ENCODE data around the gene MAST4.
"Not testable (repeated sequence)": the region's sequence is repeated elsewhere in the genome, so short reads cannot be mapped to it uniquely, and the experiment has no call there.

The MAST4 gene

GRCh38 chr5:66744040-66744439 lies 147.8 kb downstream of the MAST4 start:
- no peak for DNase-seq (ENCODE audit: low spot score)

GRCh38 chr5:66745297-66745696 lies 149.1 kb downstream of the MAST4 start:
- no peak for DNase-seq (ENCODE audit: low spot score)

GRCh38 chr5:66747607-66748006 lies 151.4 kb downstream of the MAST4 start:
- no peak for DNase-seq (ENCODE audit: low spot score)

- DNase-seq (ENCODE audit: low spot score), result not testable (repeated sequence)
Observed at GRCh38 chr5:66752668-66753067, 156.5 kb downstream of the MAST4 start.

GRCh38 chr5:66757219-66757833 lies 161.1 kb downstream of the MAST4 start:
- peak; percentile 17 for DNase-seq (ENCODE audit: low spot score)

- no peak for DNase-seq (ENCODE audit: low spot score)
Observed at GRCh38 chr5:66757834-66758371, 161.7 kb downstream of the MAST4 start.

- no peak for DNase-seq (ENCODE audit: low spot score)
Observed at GRCh38 chr5:66769030-66769733, 173.0 kb downstream of the MAST4 start.

GRCh38 chr5:66769839-66770617 lies 173.8 kb downstream of the MAST4 start:
- no peak for DNase-seq (ENCODE audit: low spot score)

GRCh38 chr5:66777868-66778267 lies 181.7 kb downstream of the MAST4 start:
- no peak for DNase-seq (ENCODE audit: low spot score)

GRCh38 chr5:66779528-66779927 lies 183.3 kb downstream of the MAST4 start:
- DNase-seq (ENCODE audit: low spot score), result no peak

GRCh38 chr5:66788556-66788955 lies 192.4 kb downstream of the MAST4 start:
- DNase-seq (ENCODE audit: low spot score), result no peak

GRCh38 chr5:66789434-66789833 lies 193.2 kb downstream of the MAST4 start:
- DNase-seq (ENCODE audit: low spot score), result no peak

GRCh38 chr5:66793049-66793448 lies 196.9 kb downstream of the MAST4 start:
- no peak for DNase-seq (ENCODE audit: low spot score)

GRCh38 chr5:66795682-66796081 lies 199.5 kb downstream of the MAST4 start:
- no peak for DNase-seq (ENCODE audit: low spot score)

- no peak for DNase-seq (ENCODE audit: low spot score)
Observed at GRCh38 chr5:66796305-66797292, 200.4 kb downstream of the MAST4 start.

GRCh38 chr5:66802941-66803340 lies 206.7 kb downstream of the MAST4 start:
- no peak for DNase-seq (ENCODE audit: low spot score)

- DNase-seq (ENCODE audit: low spot score), result no peak
Observed at GRCh38 chr5:66805514-66806430, 209.6 kb downstream of the MAST4 start.

GRCh38 chr5:66807743-66808142 lies 211.6 kb downstream of the MAST4 start:
- DNase-seq (ENCODE audit: low spot score), result no peak

- DNase-seq (ENCODE audit: low spot score), result no peak
Observed at GRCh38 chr5:66808663-66809062, 212.5 kb downstream of the MAST4 start.

GRCh38 chr5:66810151-66810550 lies 214.0 kb downstream of the MAST4 start:
- DNase-seq (ENCODE audit: low spot score), result no peak
